Mesendoderm (in vitro differentiated cells): ENCODE measurements around the gene ME2.

Experiments
- DNase-seq: peaks from one replicate; pipeline ENCODE4 v3.0.0; 2013
- H2AK5ac ChIP-seq: 2 replicates; pipeline ENCODE4 v1.6.1; 2013; ENCODE audit warnings: low read length, inconsistent platforms
- H2BK120ac ChIP-seq: 2 replicates; pipeline ENCODE4 v1.6.1; 2013; ENCODE audit warnings: low read depth, mild to moderate bottlenecking, low read length, moderate library complexity, mixed read lengths
- H2BK15ac ChIP-seq: replicated peaks from 2 replicates; pipeline ENCODE4 v1.6.1; 2013; ENCODE audit warnings: low read depth, mild to moderate bottlenecking, moderate library complexity
- H2BK5ac ChIP-seq: 2 replicates; pipeline ENCODE4 v1.6.1; 2013; ENCODE audit warnings: low read length, inconsistent platforms
- H3K18ac ChIP-seq: 2 replicates; pipeline ENCODE4 v1.6.1; 2013; ENCODE audit warnings: mild to moderate bottlenecking, low read length, mixed read lengths
- H3K23ac ChIP-seq: one replicate; pipeline ENCODE4 v1.6.1; 2013; ENCODE audit warnings: low read length
- H3K27ac ChIP-seq: 2 replicates; pipeline ENCODE4 v1.5.1; 2013; ENCODE audit warnings: low read depth, mild to moderate bottlenecking, inconsistent platforms, low read length, moderate library complexity
- H3K27me3 ChIP-seq: 2 replicates; pipeline ENCODE4 v1.6.1; 2013; ENCODE audit warnings: low read length, control low read depth, mild to moderate bottlenecking, inconsistent platforms; ENCODE audit not compliant: insufficient read depth, poor library complexity
- H3K36me3 ChIP-seq: 2 replicates; pipeline ENCODE4 v1.6.1; 2013; ENCODE audit warnings: low read length, inconsistent platforms; ENCODE audit not compliant: control insufficient read depth, insufficient read depth
- H3K4ac ChIP-seq: one replicate; pipeline ENCODE4 v1.6.1; 2013; ENCODE audit warnings: low read depth, mild to moderate bottlenecking, low read length, moderate library complexity
- H3K4me1 ChIP-seq: 2 replicates; pipeline ENCODE4 v1.6.1; 2013; ENCODE audit warnings: low read depth, low read length, inconsistent platforms; ENCODE audit not compliant: control insufficient read depth
- H3K4me2 ChIP-seq: 2 replicates; pipeline ENCODE4 v1.6.1; 2013; ENCODE audit warnings: low read length
- H3K4me3 ChIP-seq: 2 replicates; pipeline ENCODE4 v1.5.1; 2013; ENCODE audit warnings: mild to moderate bottlenecking, low read length
- H3K56ac ChIP-seq: one replicate; pipeline ENCODE4 v1.6.1; 2013; ENCODE audit warnings: low read length
- H3K79me1 ChIP-seq: 2 replicates; pipeline ENCODE4 v1.6.1; 2013; ENCODE audit warnings: low read length, inconsistent platforms
- H3K79me2 ChIP-seq: 2 replicates; pipeline ENCODE4 v1.6.1; 2013; ENCODE audit warnings: mild to moderate bottlenecking, low read length; ENCODE audit not compliant: control insufficient read depth, insufficient read depth
- H3K9ac ChIP-seq: 2 replicates; pipeline ENCODE4 v1.6.1; 2013; ENCODE audit warnings: low read length, inconsistent platforms
- H4K5ac ChIP-seq: one replicate; pipeline ENCODE4 v1.6.1; 2013; ENCODE audit warnings: low read length
- H4K8ac ChIP-seq: one replicate; pipeline ENCODE4 v1.6.1; 2013; ENCODE audit warnings: low read depth, mild to moderate bottlenecking, control low read depth, low read length, moderate library complexity
- WGBS: extraction: QIAGEN DNeasy Blood & Tissue Kit; methylation state at CpG from one replicate; pipeline ENCODE4 v1.1.7; 2013; ENCODE audit warnings: low lambda C conversion rate, missing lambda C conversion rate; ENCODE audit not compliant: insufficient coverage; ENCODE audit errors: extremely low coverage; 5-methylcytosine and 5-hydroxymethylcytosine counted together

The ME2 gene

GRCh38 chr18:50981381-50981780 lies 102.5 kb downstream of the ME2 start:
- H2BK15ac ChIP-seq, result no peak overlapping the region
- no peak overlapping the region for H3K56ac ChIP-seq
- no peaks in the 10 kb centered on the region for H3K79me1 ChIP-seq
- DNase-seq, result no peak
- H3K18ac ChIP-seq, result no peak overlapping the region
- no peak overlapping the region for H4K5ac ChIP-seq
- H3K23ac ChIP-seq, result no peak overlapping the region
- H3K4me1 ChIP-seq, result no peaks in the 10 kb centered on the region
- no peaks in the 10 kb centered on the region for H3K27me3 ChIP-seq
- no peak overlapping the region for H3K4ac ChIP-seq
- no peak overlapping the region for H3K27ac ChIP-seq
- no peak overlapping the region for H4K8ac ChIP-seq
- H2BK120ac ChIP-seq, result no peak overlapping the region
- H3K36me3 ChIP-seq, result no peaks in the 10 kb centered on the region
- no peaks in the 10 kb centered on the region for H3K79me2 ChIP-seq
- H2BK5ac ChIP-seq, result no peak overlapping the region
- H3K4me3 ChIP-seq, result no peak overlapping the region
- H2AK5ac ChIP-seq, result no peak overlapping the region
- WGBS, result no CpG with 5 or more reads among the region's 1 CpG
- H3K9ac ChIP-seq, result no peak overlapping the region
- no peak overlapping the region for H3K4me2 ChIP-seq

- H3K36me3 ChIP-seq, result no peaks in the 10 kb centered on the region
- no peak overlapping the region for H3K56ac ChIP-seq
- no peaks in the 10 kb centered on the region for H3K79me2 ChIP-seq
- H2BK15ac ChIP-seq, result no peak overlapping the region
- H2AK5ac ChIP-seq, result no peak overlapping the region
- no peak overlapping the region for H3K18ac ChIP-seq
- no peak overlapping the region for H3K4me2 ChIP-seq
- DNase-seq, result no peak
- H3K4me3 ChIP-seq, result no peak overlapping the region
- H3K4me1 ChIP-seq, result no peaks in the 10 kb centered on the region
- H2BK120ac ChIP-seq, result no peak overlapping the region
- no peaks in the 10 kb centered on the region for H3K79me1 ChIP-seq
- H4K8ac ChIP-seq, result no peak overlapping the region
- no peak overlapping the region for H3K4ac ChIP-seq
- no peak overlapping the region for H3K27ac ChIP-seq
- H4K5ac ChIP-seq, result no peak overlapping the region
- no peak overlapping the region for H3K9ac ChIP-seq
- H3K23ac ChIP-seq, result no peak overlapping the region
- no CpG with 5 or more reads among the region's 8 CpGs for WGBS
- H3K27me3 ChIP-seq, result no peaks in the 10 kb centered on the region
- no peak overlapping the region for H2BK5ac ChIP-seq
Observed at GRCh38 chr18:50982086-50982801, 103.3 kb downstream of the ME2 start.

DNA sequence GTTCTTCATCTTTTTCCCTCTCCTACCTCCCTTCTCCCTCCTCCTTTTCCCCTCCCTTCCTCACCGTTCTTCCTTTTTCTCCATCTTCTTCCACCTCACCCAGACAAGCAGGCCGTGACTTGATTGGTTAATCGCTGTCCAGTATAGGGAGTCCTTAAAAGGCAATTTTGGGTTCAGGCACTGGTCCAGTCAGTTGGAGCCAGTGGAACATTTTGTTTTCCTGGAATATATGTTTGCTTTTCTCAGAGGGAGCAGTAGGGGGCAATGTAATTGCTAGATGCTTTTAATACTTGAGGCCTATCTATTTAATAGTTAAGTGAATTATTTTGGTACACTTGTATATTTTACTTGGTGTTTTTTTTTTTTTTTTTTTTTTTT lies 103.9 kb downstream of the ME2 start:
- Histone ChIP-seq H3K18ac (no peak overlapping the region), H2AK5ac (no peak overlapping the region), H4K8ac (no peak overlapping the region), H4K5ac (no peak overlapping the region), H3K79me1 (no peaks in the 10 kb centered on the region), H3K4me3 (no peak overlapping the region), H3K4ac (no peak overlapping the region), H3K9ac (no peak overlapping the region), H3K4me1 (no peaks in the 10 kb centered on the region), H3K36me3 (no peaks in the 10 kb centered on the region), H3K56ac (no peak overlapping the region), H3K4me2 (no peak overlapping the region), H2BK5ac (no peak overlapping the region), H3K79me2 (no peaks in the 10 kb centered on the region), H3K27me3 (no peaks in the 10 kb centered on the region), H2BK15ac (no peak overlapping the region), H2BK120ac (no peak overlapping the region), H3K27ac (no peak overlapping the region), H3K23ac (no peak overlapping the region)
- DNase-seq, result no peak
- 100% methylated on average over 1 of the region's 3 CpGs for WGBS

GRCh38 chr18:50986360-50987087 lies 107.6 kb downstream of the ME2 start:
- Histone ChIP-seq H2BK15ac (no peak overlapping the region), H3K4ac (no peak overlapping the region), H2BK120ac (no peak overlapping the region), H3K79me2 (no peaks in the 10 kb centered on the region), H3K27ac (no peak overlapping the region), H3K23ac (no peak overlapping the region), H3K4me3 (no peak overlapping the region), H3K4me1 (no peaks in the 10 kb centered on the region), H3K36me3 (no peaks in the 10 kb centered on the region), H3K4me2 (no peak overlapping the region), H4K5ac (no peak overlapping the region), H4K8ac (no peak overlapping the region), H3K56ac (no peak overlapping the region), H3K79me1 (no peaks in the 10 kb centered on the region), H3K27me3 (no peaks in the 10 kb centered on the region), H2AK5ac (no peak overlapping the region), H2BK5ac (no peak overlapping the region), H3K9ac (no peak overlapping the region), H3K18ac (no peak overlapping the region)
- peak; percentile 55 for DNase-seq
- no CpG with 5 or more reads among the region's 2 CpGs for WGBS

GRCh38 chr18:50987261-50987660 lies 108.3 kb downstream of the ME2 start:
- no peak overlapping the region for H3K4ac ChIP-seq
- H3K36me3 ChIP-seq, result no peaks in the 10 kb centered on the region

More at GRCh38 chr18:50987261-50987660, 108.3 kb downstream of the ME2 start:
- Histone ChIP-seq H3K9ac (no peak overlapping the region), H3K23ac (no peak overlapping the region), H3K4me1 (no peaks in the 10 kb centered on the region), H2BK5ac (no peak overlapping the region), H3K79me2 (no peaks in the 10 kb centered on the region), H4K5ac (no peak overlapping the region), H3K27ac (no peak overlapping the region), H2AK5ac (no peak overlapping the region), H4K8ac (no peak overlapping the region), H3K4me2 (no peak overlapping the region), H3K27me3 (no peaks in the 10 kb centered on the region), H2BK15ac (no peak overlapping the region), H3K79me1 (no peaks in the 10 kb centered on the region), H3K4me3 (no peak overlapping the region), H3K56ac (no peak overlapping the region), H3K18ac (no peak overlapping the region), H2BK120ac (no peak overlapping the region)
- no CpG with 5 or more reads among the region's 2 CpGs for WGBS
- no peak for DNase-seq
